HFF-Myc (cell line): ENCODE measurements around the gene MB21D2.

Experiments
- DNase-seq: peaks from one replicate; pipeline ENCODE4 v3.0.0-alpha.2; 2011; ENCODE audit warnings: low read depth; ENCODE audit errors: extremely low read depth
- H3K4me3 ChIP-seq: replicated peaks from 2 replicates; pipeline ENCODE4 v1.5.1; 2011; ENCODE audit warnings: low read depth, mild to moderate bottlenecking, control low read depth, low read length
- TF ChIP-seq, protein P1 (sequence below): IDR thresholded peaks from 2 replicates; pipeline ENCODE4 v1.5.1; 2012; ENCODE audit warnings: mild to moderate bottlenecking, low read depth, low read length, control low read depth; ENCODE audit errors: missing control alignments

Gene MB21D2

DNA sequence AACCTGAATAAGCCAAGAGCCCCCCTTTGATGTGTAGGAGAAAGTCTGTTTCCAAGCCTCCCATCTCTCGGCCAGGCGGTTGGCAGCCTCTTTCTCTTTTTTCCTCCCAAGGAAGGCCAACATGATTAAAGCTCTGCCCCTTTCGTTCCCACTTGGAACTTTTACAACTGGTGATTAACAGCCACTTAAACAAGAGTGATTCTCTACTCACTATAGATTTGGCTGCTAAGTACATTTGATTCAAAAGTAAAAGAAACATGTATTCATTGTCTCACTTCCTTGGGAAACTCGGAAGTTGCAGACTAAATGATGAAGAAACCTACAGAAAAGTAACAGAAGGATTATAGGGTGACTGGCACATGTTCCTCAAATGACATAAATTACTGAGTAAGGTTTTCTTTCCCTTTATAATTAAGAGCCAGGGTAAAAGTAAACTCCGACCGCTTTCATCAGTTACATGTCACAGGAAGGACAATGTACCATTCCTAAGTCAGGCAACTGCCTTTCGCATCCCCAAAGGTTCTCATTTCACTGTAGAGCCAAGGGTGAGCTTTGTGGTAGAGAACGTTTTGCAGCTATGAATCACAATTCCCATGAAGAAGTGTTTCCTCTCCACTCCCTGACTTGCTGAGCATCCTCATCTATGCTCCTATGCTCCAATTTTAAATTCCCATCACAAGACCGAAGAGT, 72.7 kb downstream of the MB21D2 start:
- no peak overlapping the region for H3K4me3 ChIP-seq
- TF ChIP-seq, protein P1, sequence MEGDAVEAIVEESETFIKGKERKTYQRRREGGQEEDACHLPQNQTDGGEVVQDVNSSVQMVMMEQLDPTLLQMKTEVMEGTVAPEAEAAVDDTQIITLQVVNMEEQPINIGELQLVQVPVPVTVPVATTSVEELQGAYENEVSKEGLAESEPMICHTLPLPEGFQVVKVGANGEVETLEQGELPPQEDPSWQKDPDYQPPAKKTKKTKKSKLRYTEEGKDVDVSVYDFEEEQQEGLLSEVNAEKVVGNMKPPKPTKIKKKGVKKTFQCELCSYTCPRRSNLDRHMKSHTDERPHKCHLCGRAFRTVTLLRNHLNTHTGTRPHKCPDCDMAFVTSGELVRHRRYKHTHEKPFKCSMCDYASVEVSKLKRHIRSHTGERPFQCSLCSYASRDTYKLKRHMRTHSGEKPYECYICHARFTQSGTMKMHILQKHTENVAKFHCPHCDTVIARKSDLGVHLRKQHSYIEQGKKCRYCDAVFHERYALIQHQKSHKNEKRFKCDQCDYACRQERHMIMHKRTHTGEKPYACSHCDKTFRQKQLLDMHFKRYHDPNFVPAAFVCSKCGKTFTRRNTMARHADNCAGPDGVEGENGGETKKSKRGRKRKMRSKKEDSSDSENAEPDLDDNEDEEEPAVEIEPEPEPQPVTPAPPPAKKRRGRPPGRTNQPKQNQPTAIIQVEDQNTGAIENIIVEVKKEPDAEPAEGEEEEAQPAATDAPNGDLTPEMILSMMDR: no peak
- no peak for DNase-seq

DNA sequence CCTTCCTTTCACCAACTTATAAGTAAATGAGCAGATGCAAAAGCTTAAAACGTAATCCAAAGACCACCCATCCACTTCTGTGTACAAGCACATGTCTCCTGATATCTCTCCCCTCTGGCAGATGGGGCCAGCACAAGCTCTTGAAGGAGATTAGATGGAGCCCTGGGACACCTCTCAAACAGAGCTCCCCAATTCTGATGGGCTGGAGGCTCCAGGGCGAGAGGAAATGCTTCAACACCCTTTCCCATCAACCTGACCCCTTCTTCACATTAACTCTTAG, 73.2 kb downstream of the MB21D2 start:
- TF ChIP-seq, protein P1: no peak
- DNase-seq: no peak
- no peak overlapping the region for H3K4me3 ChIP-seq

DNA sequence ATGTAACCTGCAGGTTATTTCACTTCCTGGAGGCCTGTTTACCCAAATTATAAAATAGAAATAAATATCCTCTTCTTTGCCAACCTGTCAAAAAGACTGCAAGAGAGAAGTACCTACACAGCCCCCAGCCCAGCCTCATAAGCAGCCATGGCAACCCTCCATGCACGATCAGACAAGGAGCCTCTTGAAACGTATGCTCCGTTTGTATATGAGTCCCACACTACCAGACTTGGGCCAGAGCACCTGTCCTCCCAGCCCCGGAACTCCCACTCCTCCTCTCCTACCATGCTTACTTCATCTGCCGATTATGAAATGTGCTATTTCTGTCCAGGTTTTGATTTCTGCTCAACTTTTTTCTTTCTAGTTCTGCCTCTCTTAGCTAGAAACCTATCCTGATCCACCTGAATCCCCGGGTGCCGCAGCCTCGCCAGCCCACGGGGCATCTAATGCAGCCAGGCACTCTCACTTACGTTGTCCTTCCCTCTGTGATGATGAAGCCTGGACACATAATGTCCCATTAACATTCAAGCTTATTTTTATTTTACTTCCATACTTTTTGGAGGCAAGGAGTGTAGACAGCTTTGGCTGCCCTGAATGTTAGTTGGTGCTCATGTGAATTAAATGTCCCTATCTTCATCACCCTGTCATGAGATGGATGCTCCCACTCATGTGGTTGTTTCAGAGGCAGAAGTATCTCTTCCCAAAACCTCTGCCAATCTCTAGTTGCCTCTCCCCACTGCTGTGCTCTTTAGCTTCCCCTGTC, 73.8 kb downstream of the MB21D2 start:
- DNase-seq: no peak
- TF ChIP-seq, protein P1: no peak
- H3K4me3 ChIP-seq: no peak overlapping the region

DNA sequence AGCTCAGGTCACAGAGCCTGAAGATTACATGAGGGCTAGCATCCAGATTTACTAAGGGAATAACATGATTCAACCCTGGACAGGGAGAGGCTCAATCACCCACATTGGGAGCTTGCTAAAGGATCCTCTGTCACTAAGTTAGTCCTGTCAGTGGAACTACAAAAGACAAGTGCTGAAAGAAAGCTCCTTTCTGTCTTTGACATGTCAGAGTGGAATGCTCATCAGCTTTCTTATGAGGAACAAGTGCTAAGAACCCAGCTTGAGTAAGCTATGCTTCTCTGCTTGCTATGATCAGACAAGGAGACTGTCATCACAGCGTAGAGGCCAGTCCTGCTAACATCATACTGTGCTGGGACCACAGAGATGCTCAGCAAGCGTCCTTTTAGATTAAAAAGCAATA, 74.5 kb downstream of the MB21D2 start:
- TF ChIP-seq, protein P1: no peak
- no peak overlapping the region for H3K4me3 ChIP-seq
- DNase-seq: no peak

DNA sequence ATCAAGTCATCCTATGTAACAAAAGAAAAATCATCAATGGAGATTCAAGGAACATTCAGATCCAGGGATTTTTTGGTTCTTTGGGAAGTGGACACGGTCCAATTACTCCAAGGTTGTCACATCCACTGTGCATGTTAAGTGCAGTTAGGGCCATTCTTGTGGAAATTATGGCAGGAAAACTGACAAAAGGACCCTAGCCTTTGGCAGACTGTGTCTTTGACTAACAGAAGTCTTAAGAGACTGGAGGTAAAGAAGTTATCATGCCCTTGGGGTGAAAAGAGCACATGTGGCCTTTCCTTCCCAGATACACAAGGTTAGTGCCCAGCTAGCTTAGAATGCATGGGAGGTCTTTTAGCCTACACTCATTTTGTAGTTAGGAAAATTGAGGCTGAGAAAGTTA, 74.9 kb downstream of the MB21D2 start:
- no peak for DNase-seq
- no peak overlapping the region for H3K4me3 ChIP-seq
- TF ChIP-seq, protein P1: no peak

DNA sequence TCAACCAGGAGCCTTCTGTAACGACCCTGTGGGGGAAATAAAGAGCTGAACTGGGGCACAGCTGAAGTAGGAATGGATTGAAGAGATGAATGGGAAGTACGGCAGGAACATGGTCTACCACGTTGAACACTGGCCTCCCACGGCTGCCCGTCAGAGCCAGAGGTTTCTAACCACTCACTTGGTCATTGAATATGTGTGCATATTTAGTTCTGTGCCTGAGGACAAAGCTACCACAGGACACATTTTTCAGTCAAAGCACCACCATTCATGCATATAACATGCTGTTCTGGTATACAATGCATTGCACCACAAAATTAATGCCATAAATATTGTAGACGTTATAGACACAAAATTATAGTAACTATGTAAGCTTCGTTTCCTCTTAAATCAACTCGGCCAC, 75.5 kb downstream of the MB21D2 start:
- TF ChIP-seq, protein P1: no peak
- DNase-seq: no peak
- no peak overlapping the region for H3K4me3 ChIP-seq
